Muscle of leg (tissue), 11 donors: ENCODE results near the gene ASB15. TPM values are rescaled to one million over a fixed set of nuclear protein-coding genes. Genes with fewer than 3 reads are reported as not detected.

ENCODE experiments used
- DNase-seq: peaks from one replicate; pipeline ENCODE4 v3.0.0; 2013
- H3K27ac ChIP-seq: one replicate; pipeline ENCODE4 v1.5.1; 2013; ENCODE audit warnings: mild to moderate bottlenecking, low read length, control low read depth
- H3K27me3 ChIP-seq: one replicate; pipeline ENCODE4 v1.6.1; 2013; ENCODE audit warnings: low read length; ENCODE audit not compliant: control insufficient read depth, insufficient read depth
- H3K36me3 ChIP-seq: one replicate; pipeline ENCODE4 v1.6.1; 2013; ENCODE audit warnings: low read length; ENCODE audit not compliant: control insufficient read depth, insufficient read depth
- H3K4me1 ChIP-seq: one replicate; pipeline ENCODE4 v1.6.1; 2013; ENCODE audit warnings: low read length; ENCODE audit not compliant: control insufficient read depth, insufficient read depth
- H3K4me3 ChIP-seq: one replicate; pipeline ENCODE4 v1.5.1; 2013; ENCODE audit warnings: low read length, control low read depth
- H3K9me3 ChIP-seq: replicated peaks from 2 replicates; pipeline ENCODE4 v1.6.1; 2013; ENCODE audit warnings: low read depth, low read length; ENCODE audit not compliant: control insufficient read depth
- WGBS: methylation state at CpG from one replicate; pipeline ENCODE4 v1.1.5; 2013; ENCODE audit warnings: missing lambda C conversion rate; ENCODE audit not compliant: insufficient coverage; 5-methylcytosine and 5-hydroxymethylcytosine counted together
- polyA plus RNA-seq, 8 donors: library from polyadenylated mRNA; unstranded; fragments of 120-200 nt; gene quantifications; one replicate each; pipeline versions ENCODE4 v1.2.1 to v1.2.3, GENCODE V29; 2013; ENCODE audit warnings: inconsistent platforms in 1 of 8, low replicate concordance in 1 of 8; ENCODE audit not compliant: insufficient read length in 8 of 8, insufficient read depth in 1 of 8
- total RNA-seq: library from RNA; stranded (reverse); fragments of 120-200 nt; gene quantifications from one replicate; pipeline ENCODE4 v1.2.4, GENCODE V29; 2013

ASB15 gene
- total and polyA plus RNA-seq, 9 donors, result 3.0 to 7.1 (median 4.4) TPM

DNA sequence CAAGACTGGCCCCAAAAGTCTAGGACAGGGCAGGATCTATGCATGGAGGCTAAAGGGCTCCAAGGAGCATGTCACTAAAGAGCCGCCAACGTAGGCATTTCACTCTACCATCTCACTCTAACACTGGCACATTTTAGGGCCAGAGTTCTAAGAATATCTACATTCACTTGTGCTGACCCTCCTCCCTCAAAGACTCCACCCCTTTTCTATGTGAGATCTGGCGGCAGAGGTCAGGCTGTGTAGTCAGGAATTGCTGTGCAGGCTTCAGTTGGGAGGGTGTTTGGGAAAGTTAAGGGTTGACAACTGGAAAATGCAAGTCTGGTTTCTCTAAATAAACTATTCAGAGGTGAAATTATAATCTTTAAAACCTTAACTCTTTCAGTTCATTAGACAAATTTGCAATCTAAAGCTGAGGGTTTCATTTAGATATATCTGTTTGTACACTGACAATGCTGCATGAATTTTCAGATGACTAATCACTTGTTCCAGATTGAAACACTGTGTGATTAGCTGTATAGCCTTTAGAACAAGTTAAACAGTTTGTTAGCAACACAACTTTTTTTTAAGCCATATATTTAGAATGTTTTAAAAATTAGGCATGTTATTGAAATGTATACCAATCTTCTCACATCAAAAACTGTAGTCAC, 72.3 kb downstream of the ASB15 start:
- no CpG with 5 or more reads among the region's 3 CpGs for WGBS

DNA sequence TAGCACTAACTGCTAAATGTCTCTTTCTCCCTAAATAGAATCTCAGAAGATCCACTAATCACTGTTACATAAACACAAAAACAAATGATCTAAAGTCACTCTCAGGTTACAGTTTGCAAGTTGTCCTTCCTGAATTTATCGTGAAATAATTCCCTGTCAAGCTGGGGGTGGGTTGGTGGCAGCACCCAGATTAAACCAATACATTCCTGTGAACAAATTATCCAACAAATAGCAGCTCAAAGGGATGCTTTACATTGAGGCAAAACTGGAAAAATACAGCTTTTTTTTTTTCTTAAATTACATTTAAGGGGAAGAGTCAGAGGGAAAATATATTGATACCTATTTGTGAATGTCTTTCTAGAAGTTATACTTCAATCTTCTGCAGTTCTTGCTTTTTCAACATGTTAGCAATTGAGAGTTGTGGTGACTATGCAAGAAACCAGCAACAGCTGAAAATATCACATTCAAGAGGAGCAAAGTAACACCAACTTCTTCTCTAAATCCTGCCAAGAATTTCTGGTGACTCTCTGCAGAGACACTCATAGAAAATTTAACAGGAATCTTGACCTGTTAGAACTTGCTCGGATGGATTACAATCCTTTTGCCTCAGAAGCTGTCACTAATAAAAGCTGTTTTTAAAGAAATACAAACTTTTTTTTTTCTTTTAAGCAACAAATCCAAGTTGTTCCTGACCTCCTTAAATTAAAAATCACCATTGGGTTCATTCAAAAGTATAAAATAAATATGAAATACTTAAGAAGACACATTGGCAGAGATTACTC, 73.0 kb downstream of the ASB15 start:
- Histone ChIP-seq H3K27ac (peak overlapping the region; percentile 47), H3K4me3 (no peak overlapping the region), H3K4me1 (peaks cover 2% of the 10 kb centered on the region), H3K9me3 (no peaks in the 10 kb centered on the region), H3K27me3 (no peaks in the 10 kb centered on the region), H3K36me3 (peaks cover 2% of the 10 kb centered on the region)
- WGBS, result no CpG with 5 or more reads among the region's 2 CpGs
- peak; percentile 66 for DNase-seq

More for the DNA sequence above, 72.3 kb downstream of the ASB15 start:
- no peak overlapping the region for H3K27ac ChIP-seq
- no peak overlapping the region for H3K4me3 ChIP-seq
- H3K27me3 ChIP-seq, result no peaks in the 10 kb centered on the region
- no peaks in the 10 kb centered on the region for H3K9me3 ChIP-seq
- H3K4me1 ChIP-seq, result peaks cover 2% of the 10 kb centered on the region
- H3K36me3 ChIP-seq, result peaks cover 2% of the 10 kb centered on the region
- no peak for DNase-seq

DNA sequence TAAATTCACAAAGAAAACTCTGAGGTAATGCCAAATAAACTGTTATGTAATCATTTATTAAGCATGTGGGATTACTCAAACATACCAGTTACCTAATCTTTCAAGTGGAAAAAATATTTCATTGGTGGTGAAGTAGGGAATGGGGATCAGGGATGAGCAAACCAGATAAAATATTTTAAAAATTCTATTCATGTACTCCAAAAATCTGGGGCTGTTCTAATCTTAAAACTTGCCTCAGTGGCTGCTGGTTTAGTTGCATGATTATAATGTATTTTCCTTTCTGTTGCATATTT, 73.5 kb downstream of the ASB15 start:
- H3K4me3 ChIP-seq, result no peak overlapping the region
- no peaks in the 10 kb centered on the region for H3K9me3 ChIP-seq
- no peaks in the 10 kb centered on the region for H3K27me3 ChIP-seq
- peak overlapping the region; percentile 8 for H3K27ac ChIP-seq
- peak; percentile 63 for DNase-seq
- H3K36me3 ChIP-seq, result peaks cover 4% of the 10 kb centered on the region
- peaks cover 2% of the 10 kb centered on the region for H3K4me1 ChIP-seq

DNA sequence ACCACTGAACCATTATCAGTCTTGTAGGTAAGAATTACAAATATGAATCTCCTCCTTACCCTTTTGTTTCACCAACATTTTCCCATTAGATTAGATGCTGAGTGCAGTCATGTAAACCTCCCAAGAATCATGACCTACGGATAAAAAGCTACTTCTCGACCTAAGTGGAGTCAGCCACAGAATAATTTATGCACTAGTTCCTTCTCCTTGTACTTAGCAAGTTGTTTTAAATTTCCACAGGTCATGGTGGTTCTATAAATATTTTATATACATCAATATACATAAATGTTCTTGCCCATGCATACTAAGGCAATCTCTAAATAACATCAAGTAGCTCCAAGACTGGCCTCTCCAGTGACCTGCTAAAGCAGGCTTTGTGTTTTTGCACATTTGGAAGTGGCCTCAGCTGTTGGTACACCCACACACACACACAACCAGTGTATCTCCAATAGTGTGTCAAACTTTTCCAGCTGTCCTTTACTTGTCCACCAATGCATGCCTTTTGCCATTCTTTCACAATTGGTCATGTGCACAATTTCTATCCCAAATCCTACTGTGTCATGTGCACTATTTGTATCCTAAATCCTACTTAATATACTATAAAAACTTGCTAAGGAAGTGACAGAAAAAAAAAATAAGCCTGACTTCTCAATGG, 75.6 kb downstream of the ASB15 start:
- Histone ChIP-seq H3K27me3 (no peaks in the 10 kb centered on the region), H3K36me3 (peaks cover 7% of the 10 kb centered on the region), H3K9me3 (no peaks in the 10 kb centered on the region), H3K27ac (no peak overlapping the region), H3K4me3 (no peak overlapping the region), H3K4me1 (peaks cover 4% of the 10 kb centered on the region)
- DNase-seq, result no peak
- WGBS, result no CpG with 5 or more reads among the region's 2 CpGs

DNA sequence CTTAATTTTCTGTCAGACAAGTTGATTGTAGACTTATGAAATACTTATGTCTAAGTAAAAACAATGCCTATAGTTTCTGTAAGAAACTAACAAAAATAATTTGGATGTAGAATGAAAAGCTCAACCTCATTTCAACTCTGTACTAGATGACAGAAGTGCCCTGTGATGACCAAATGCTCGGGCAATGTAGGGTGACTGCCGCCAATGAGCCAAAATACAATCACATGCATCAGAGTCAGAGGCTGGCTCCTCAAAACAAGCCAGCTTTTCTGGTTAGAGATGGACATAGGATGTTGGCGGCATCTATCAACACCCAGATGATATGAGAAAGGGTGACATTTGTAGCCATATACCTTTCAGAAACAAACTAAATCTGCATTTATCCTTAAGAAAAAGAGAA, 78.0 kb downstream of the ASB15 start:
- H3K9me3 ChIP-seq, result no peaks in the 10 kb centered on the region
- no peak overlapping the region for H3K4me3 ChIP-seq
- no peak overlapping the region for H3K27ac ChIP-seq
- H3K36me3 ChIP-seq, result peaks cover 7% of the 10 kb centered on the region
- no peak for DNase-seq
- H3K27me3 ChIP-seq, result no peaks in the 10 kb centered on the region
- H3K4me1 ChIP-seq, result peaks cover 4% of the 10 kb centered on the region
- WGBS, result 100% methylated on average over 1 of the region's 3 CpGs

DNA sequence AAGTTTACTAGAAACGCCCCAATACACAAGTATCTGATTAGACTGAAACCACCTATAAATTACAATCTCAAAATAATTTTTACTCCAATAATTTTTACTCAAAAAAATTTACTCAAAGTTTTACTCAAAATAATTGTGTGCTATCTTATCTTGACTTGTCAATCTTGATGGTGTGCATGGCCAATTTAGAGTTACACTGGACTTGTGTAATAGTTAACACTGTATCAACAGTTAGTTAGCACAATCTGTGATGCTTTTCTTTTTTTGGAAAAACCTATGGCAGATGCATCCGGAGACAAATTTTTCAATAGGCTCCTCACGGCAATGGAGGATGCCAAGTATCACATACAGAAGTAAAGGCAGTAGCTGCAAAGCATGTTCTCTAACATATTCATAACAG, 79.0 kb downstream of the ASB15 start:
- Histone ChIP-seq H3K27me3 (no peaks in the 10 kb centered on the region), H3K4me1 (peaks cover 4% of the 10 kb centered on the region), H3K9me3 (no peaks in the 10 kb centered on the region), H3K4me3 (no peak overlapping the region), H3K27ac (no peak overlapping the region), H3K36me3 (peaks cover 9% of the 10 kb centered on the region)
- 100% methylated on average over 1 of the region's 3 CpGs for WGBS
- DNase-seq, result no peak

DNA sequence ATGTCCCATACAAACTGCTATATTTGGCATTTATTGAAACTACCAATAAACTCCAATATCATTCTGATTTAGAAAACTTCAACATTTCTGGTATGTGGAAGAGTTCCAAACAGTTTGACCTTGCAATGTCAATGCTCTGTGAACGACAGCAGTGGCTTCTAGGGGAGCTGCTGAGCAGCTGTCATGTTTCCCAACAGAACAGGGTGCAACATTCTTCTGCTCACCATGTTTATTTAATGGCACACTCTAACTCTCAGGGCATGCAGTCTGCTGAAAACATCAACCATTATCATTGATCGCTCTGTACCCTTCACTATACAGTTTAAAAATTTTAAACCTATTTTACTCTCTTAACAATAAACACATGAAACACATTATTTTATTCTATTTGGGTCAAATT, 79.9 kb downstream of the ASB15 start:
- H3K27ac ChIP-seq, result no peak overlapping the region
- H3K27me3 ChIP-seq, result no peaks in the 10 kb centered on the region
- DNase-seq, result peak; percentile 38
- peaks cover 2% of the 10 kb centered on the region for H3K4me1 ChIP-seq
- 30% methylated on average over 1 of the region's 2 CpGs for WGBS
- no peak overlapping the region for H3K4me3 ChIP-seq
- H3K36me3 ChIP-seq, result peaks cover 9% of the 10 kb centered on the region
- no peaks in the 10 kb centered on the region for H3K9me3 ChIP-seq

DNA sequence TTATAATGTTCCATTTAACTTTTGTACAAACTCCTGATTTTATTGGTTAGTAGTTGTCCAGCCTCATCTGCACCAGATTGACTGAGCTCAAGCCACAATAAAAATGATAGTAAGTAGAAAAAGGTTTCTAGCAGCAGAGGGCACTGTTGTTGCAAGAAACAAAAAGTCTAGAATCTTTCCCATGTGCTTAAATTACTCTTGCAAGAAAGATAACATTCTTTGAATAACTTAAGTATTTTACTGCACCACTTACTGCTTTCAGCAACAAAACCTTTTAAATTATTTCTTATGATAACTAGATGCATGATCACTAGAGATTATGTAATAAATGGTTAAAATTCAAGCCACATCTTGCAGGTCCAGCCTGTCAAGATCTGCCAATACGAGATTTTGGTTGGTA, 81.1 kb downstream of the ASB15 start:
- Histone ChIP-seq H3K27me3 (no peaks in the 10 kb centered on the region), H3K36me3 (peaks cover 9% of the 10 kb centered on the region), H3K4me3 (no peak overlapping the region), H3K4me1 (peaks cover 2% of the 10 kb centered on the region), H3K27ac (no peak overlapping the region), H3K9me3 (no peaks in the 10 kb centered on the region)
- peak; percentile 52 for DNase-seq
- no CpG with 5 or more reads among the region's 1 CpG for WGBS

DNA sequence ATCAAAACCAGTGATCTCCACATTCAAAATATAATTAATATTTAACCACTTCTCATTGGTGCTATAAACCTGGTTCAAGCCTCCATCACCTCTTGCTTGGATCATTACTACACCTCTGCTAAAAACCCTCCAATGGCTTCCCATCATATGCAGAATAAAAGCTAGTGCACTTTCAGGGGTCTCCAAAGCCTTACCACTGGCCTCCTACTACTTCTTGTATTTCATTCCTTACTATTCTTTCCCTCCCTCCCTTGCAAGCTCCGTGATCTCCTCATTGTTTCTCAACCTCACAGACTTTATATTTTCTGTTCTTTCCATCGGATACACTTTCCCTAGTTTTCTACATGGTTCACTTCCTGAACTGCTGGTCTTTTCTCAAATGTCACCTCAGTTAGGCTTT, 85.5 kb downstream of the ASB15 start:
- 92% methylated on average over 2 of the region's 2 CpGs for WGBS
- no peaks in the 10 kb centered on the region for H3K27me3 ChIP-seq
- DNase-seq, result no peak
- H3K9me3 ChIP-seq, result no peaks in the 10 kb centered on the region
- H3K36me3 ChIP-seq, result peaks cover 11% of the 10 kb centered on the region
- H3K27ac ChIP-seq, result no peak overlapping the region
- H3K4me3 ChIP-seq, result no peak overlapping the region
- no peaks in the 10 kb centered on the region for H3K4me1 ChIP-seq

DNA sequence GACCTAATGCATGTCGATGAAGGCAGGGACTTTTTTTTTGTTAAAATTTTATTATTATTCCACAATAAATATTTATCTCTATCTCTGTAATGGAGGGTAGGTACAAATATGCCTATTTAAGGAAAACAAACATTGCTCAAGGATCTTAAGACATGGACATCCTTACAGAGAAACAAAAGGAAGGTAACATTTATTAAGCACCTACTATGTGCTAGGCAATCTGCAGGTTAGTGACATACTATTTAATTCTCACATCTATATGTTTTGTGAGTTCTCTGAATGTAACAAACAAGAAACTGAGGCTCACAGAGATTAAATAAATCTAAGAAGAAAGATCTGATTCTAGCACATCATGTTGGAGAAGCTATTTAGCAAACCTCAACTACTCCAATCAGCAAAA, 86.1 kb downstream of the ASB15 start:
- Histone ChIP-seq H3K4me3 (no peak overlapping the region), H3K27ac (no peak overlapping the region), H3K9me3 (no peaks in the 10 kb centered on the region), H3K27me3 (no peaks in the 10 kb centered on the region), H3K4me1 (no peaks in the 10 kb centered on the region), H3K36me3 (peaks cover 16% of the 10 kb centered on the region)
- DNase-seq, result no peak
- WGBS, result no CpG with 5 or more reads among the region's 1 CpG
